ENCODE results near the gene KLHDC8B. TPM values are rescaled to one million over a fixed set of nuclear protein-coding genes. Genes with fewer than 3 reads are reported as not detected.

Gene KLHDC8B
- 3.5 TPM for polyA plus RNA-seq (2012; ENCODE audit: low read depth, missing spikeins)

- FAIRE-seq (peak; percentile 89), DNase-seq (ENCODE audit: insufficient read length, low spot score) (peak; percentile 94)
- TF ChIP-seq PAX5 (IDR thresholded peaks at IDR 0.05; ENCODE audit: insufficient read depth, low read length, severe bottlenecking) (no peak), POLR2AphosphoS5 (IDR thresholded peaks at IDR 0.05; ENCODE audit: low read depth, low read length) (no peak), TAF1 (IDR thresholded peaks at IDR 0.05; ENCODE audit: low read depth, low read length) (no peak), POU2F2 (IDR thresholded peaks at IDR 0.05; ENCODE audit: low read depth, low read length) (no peak), POLR2A (IDR thresholded peaks at IDR 0.05; ENCODE audit: low read depth, low read length) (no peak), SPI1 (IDR thresholded peaks at IDR 0.05; ENCODE audit: low read depth, low read length) (no peak)
Measured at GRCh38 chr3:49171119-49171774, at the start of gene KLHDC8B. Gene KLHDC8B (plus strand): TSS chr3:49171598. CDS start chr3:49172770, 1,172 bp downstream.

DNA sequence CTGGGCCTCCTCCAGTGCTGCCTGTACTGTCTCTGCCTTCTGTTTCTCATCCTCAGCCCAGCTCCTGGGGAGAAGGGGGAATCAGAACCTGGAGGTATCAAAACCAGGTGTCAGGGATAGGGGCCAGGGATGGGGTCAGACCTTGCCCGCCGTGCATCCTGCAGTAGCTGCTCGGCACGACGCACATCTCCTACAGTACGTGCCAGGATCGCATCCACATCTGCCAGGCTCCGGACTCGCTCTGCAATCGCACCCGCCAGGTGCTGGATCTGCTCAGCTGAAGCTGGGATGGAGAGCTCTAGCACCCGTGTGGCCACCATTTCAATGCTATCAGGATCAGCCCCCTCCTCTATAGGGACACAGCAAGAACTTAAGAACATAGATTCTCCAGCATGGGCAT lies 49.4 kb upstream of the KLHDC8B start:
- DNase-seq (ENCODE audit: insufficient read length, low spot score) (no peak), FAIRE-seq (no peak)
- TF ChIP-seq PAX5 (IDR thresholded peaks at IDR 0.05; ENCODE audit: insufficient read depth, low read length, severe bottlenecking) (no peak), POU2F2 (IDR thresholded peaks at IDR 0.05; ENCODE audit: low read depth, low read length) (no peak), POLR2A (IDR thresholded peaks at IDR 0.05; ENCODE audit: low read depth, low read length) (no peak), TAF1 (IDR thresholded peaks at IDR 0.05; ENCODE audit: low read depth, low read length) (no peak), POLR2AphosphoS5 (IDR thresholded peaks at IDR 0.05; ENCODE audit: low read depth, low read length) (no peak), SPI1 (IDR thresholded peaks at IDR 0.05; ENCODE audit: low read depth, low read length) (no peak)

- no peak for TF ChIP-seq SPI1 (IDR thresholded peaks at IDR 0.05; ENCODE audit: low read depth, low read length)
- no peak for TF ChIP-seq PAX5 (IDR thresholded peaks at IDR 0.05; ENCODE audit: insufficient read depth, low read length, severe bottlenecking)
- TF ChIP-seq POLR2A (IDR thresholded peaks at IDR 0.05; ENCODE audit: low read depth, low read length): no peak
- no peak for TF ChIP-seq POU2F2 (IDR thresholded peaks at IDR 0.05; ENCODE audit: low read depth, low read length)
- no peak for TF ChIP-seq POLR2AphosphoS5 (IDR thresholded peaks at IDR 0.05; ENCODE audit: low read depth, low read length)
- no peak for TF ChIP-seq TAF1 (IDR thresholded peaks at IDR 0.05; ENCODE audit: low read depth, low read length)
Measured at GRCh38 chr3:49122451-49122850, 48.9 kb upstream of the KLHDC8B start.

GRCh38 chr3:49122886-49123545 lies 48.4 kb upstream of the KLHDC8B start:
- no peak for TF ChIP-seq SPI1 (IDR thresholded peaks at IDR 0.05; ENCODE audit: low read depth, low read length)
- TF ChIP-seq POU2F2 (IDR thresholded peaks at IDR 0.05; ENCODE audit: low read depth, low read length): no peak
- no peak for TF ChIP-seq POLR2AphosphoS5 (IDR thresholded peaks at IDR 0.05; ENCODE audit: low read depth, low read length)
- no peak for TF ChIP-seq TAF1 (IDR thresholded peaks at IDR 0.05; ENCODE audit: low read depth, low read length)
- no peak for TF ChIP-seq PAX5 (IDR thresholded peaks at IDR 0.05; ENCODE audit: insufficient read depth, low read length, severe bottlenecking)
- TF ChIP-seq POLR2A (IDR thresholded peaks at IDR 0.05; ENCODE audit: low read depth, low read length): no peak
- no peak for DNase-seq (ENCODE audit: insufficient read length, low spot score)
- FAIRE-seq: no peak

More at GRCh38 chr3:49122451-49122850, 48.9 kb upstream of the KLHDC8B start:
- FAIRE-seq: no peak
- DNase-seq (ENCODE audit: insufficient read length, low spot score): no peak

DNA sequence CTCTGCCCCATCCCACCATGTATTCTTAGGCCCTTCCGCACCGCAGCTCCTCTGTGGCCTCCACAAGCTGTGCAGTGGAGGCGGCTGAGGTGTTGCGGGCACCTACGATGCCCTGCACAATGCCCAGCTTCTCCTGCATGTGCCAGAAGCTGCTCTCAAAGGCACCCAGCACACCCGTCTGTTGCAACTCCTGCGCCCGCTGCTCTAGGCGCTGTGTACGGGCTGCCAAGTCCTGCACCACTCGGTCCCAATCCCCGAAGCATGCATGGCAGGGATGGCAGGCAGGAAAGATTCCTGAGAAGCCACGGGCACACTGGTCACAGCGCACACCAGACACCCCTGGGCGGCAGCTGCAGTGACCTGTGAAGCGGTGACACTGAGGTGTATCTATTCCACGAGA lies 47.7 kb upstream of the KLHDC8B start:
- no peak for FAIRE-seq
- no peak for DNase-seq (ENCODE audit: insufficient read length, low spot score)

DNA sequence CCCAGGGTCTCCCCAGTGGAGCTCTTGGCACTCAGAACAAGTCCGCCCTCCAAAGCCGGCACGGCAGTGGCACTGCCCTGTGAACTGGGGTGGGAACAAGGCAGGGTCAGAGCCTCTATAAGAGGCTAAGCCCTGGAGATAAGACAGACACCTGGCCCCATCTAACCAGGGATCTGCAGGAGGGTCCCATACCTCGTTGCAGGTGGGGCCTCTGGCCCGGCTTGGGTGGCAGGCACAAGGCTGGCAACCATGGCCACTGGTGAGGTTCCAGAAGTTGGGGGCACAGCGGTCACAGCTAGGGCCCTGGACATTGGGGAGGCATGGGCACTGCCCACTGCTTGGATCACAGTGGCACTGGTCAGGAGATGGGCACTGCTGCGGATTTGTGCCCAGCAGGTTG lies 47.2 kb upstream of the KLHDC8B start:
- TF ChIP-seq TAF1 (IDR thresholded peaks at IDR 0.05; ENCODE audit: low read depth, low read length) (no peak), POLR2A (IDR thresholded peaks at IDR 0.05; ENCODE audit: low read depth, low read length) (no peak), SPI1 (IDR thresholded peaks at IDR 0.05; ENCODE audit: low read depth, low read length) (no peak), POU2F2 (IDR thresholded peaks at IDR 0.05; ENCODE audit: low read depth, low read length) (no peak)
- no peak for DNase-seq (ENCODE audit: insufficient read length, low spot score)
- FAIRE-seq: no peak

More for the DNA sequence above, 47.7 kb upstream of the KLHDC8B start:
- no peak for TF ChIP-seq POLR2AphosphoS5 (IDR thresholded peaks at IDR 0.05; ENCODE audit: low read depth, low read length)

- DNase-seq (ENCODE audit: insufficient read length, low spot score): no peak
- no peak for TF ChIP-seq POU2F2 (IDR thresholded peaks at IDR 0.05; ENCODE audit: low read depth, low read length)
- TF ChIP-seq POLR2A (IDR thresholded peaks at IDR 0.05; ENCODE audit: low read depth, low read length): no peak
- no peak for TF ChIP-seq SPI1 (IDR thresholded peaks at IDR 0.05; ENCODE audit: low read depth, low read length)
- no peak for TF ChIP-seq POLR2AphosphoS5 (IDR thresholded peaks at IDR 0.05; ENCODE audit: low read depth, low read length)
- no peak for TF ChIP-seq PAX5 (IDR thresholded peaks at IDR 0.05; ENCODE audit: insufficient read depth, low read length, severe bottlenecking)
- TF ChIP-seq TAF1 (IDR thresholded peaks at IDR 0.05; ENCODE audit: low read depth, low read length): no peak
- FAIRE-seq: no peak
Measured at GRCh38 chr3:49124991-49125670, 46.3 kb upstream of the KLHDC8B start.

- no peak for FAIRE-seq
- no peak for TF ChIP-seq TAF1 (IDR thresholded peaks at IDR 0.05; ENCODE audit: low read depth, low read length)
- no peak for TF ChIP-seq POU2F2 (IDR thresholded peaks at IDR 0.05; ENCODE audit: low read depth, low read length)
- TF ChIP-seq POLR2A (IDR thresholded peaks at IDR 0.05; ENCODE audit: low read depth, low read length): no peak
- TF ChIP-seq POLR2AphosphoS5 (IDR thresholded peaks at IDR 0.05; ENCODE audit: low read depth, low read length): no peak
- no peak for TF ChIP-seq PAX5 (IDR thresholded peaks at IDR 0.05; ENCODE audit: insufficient read depth, low read length, severe bottlenecking)
- TF ChIP-seq SPI1 (IDR thresholded peaks at IDR 0.05; ENCODE audit: low read depth, low read length): no peak
- DNase-seq (ENCODE audit: insufficient read length, low spot score): no peak
Measured at GRCh38 chr3:49131040-49131439, 40.4 kb upstream of the KLHDC8B start.

- FAIRE-seq (no peak), DNase-seq (ENCODE audit: insufficient read length, low spot score) (no peak)
- TF ChIP-seq POLR2AphosphoS5 (IDR thresholded peaks at IDR 0.05; ENCODE audit: low read depth, low read length) (no peak), POLR2A (IDR thresholded peaks at IDR 0.05; ENCODE audit: low read depth, low read length) (no peak), TAF1 (IDR thresholded peaks at IDR 0.05; ENCODE audit: low read depth, low read length) (no peak), PAX5 (IDR thresholded peaks at IDR 0.05; ENCODE audit: insufficient read depth, low read length, severe bottlenecking) (no peak), SPI1 (IDR thresholded peaks at IDR 0.05; ENCODE audit: low read depth, low read length) (no peak), POU2F2 (IDR thresholded peaks at IDR 0.05; ENCODE audit: low read depth, low read length) (no peak)
Measured at GRCh38 chr3:49131576-49131975, 39.8 kb upstream of the KLHDC8B start.
